H1 (cell line): ENCODE data around the gene APH1B. TPM values are rescaled to one million over a fixed set of nuclear protein-coding genes. Genes with fewer than 3 reads are reported as not detected.

Experiments used
- BRCA1 ChIP-seq: IDR thresholded peaks from 2 replicates; pipeline ENCODE4 v1.6.1; 2012; ENCODE audit warnings: low read depth, low read length, improper control_type of control experiment
- KDM1A ChIP-seq: fragments of 200-600, 300-600 bp; sonication (generic); IDR thresholded peaks from 2 replicates; pipeline ENCODE4 v1.7.1; 2016; ENCODE audit warnings: mild to moderate bottlenecking, low read length, borderline replicate concordance
- MAFK ChIP-seq: IDR thresholded peaks from 2 replicates; pipeline ENCODE4 v1.6.1; 2012; ENCODE audit warnings: low read depth, mild to moderate bottlenecking, improper control_type of control experiment, low read length
- MAX ChIP-seq: IDR thresholded peaks from 2 replicates; pipeline ENCODE4 v1.6.1; 2012; ENCODE audit warnings: inconsistent platforms
- TAF7 ChIP-seq: optimal IDR thresholded peaks from 2 replicates; pipeline ENCODE3; 2011; ENCODE audit warnings: low read depth, mild to moderate bottlenecking, inconsistent platforms, low read length, moderate library complexity, borderline replicate concordance
- TEAD4 ChIP-seq: IDR thresholded peaks from 2 replicates; pipeline ENCODE4 v1.6.1; 2012; ENCODE audit warnings: low read depth, low read length, inconsistent platforms, mixed read lengths
- polyA plus RNA-seq, 7 experiments: library from polyadenylated mRNA; depleted of rRNA in 3 of 7; stranded (reverse) in 5 of 7; unstranded in 2 of 7; fragments of >200 nt in 5 of 7; fragments of 200-250 nt in 2 of 7; gene quantifications; 1 replicate in 5 of 7; 2 replicates in 1 of 7; 4 replicates in 1 of 7; pipeline versions ENCODE4 v1.2.1 to v1.2.3, GENCODE V29; 2011 to 2013; ENCODE audit warnings: missing spikeins in 2 of 7, mixed read lengths in 2 of 7
- total RNA-seq: library from RNA; stranded (reverse); fragmentation: NEBNext Ultra II Directional; extraction: Animal tissue kit (Norgen Biotek cat#: 25700); gene quantifications from 2 replicates; pipeline ENCODE4 v1.2.1, GENCODE V29; 2021

The APH1B gene
- total and polyA plus RNA-seq, 2 of the 8 experiments (the other 6 are each of a cell fraction or from before 2014, with no cell fraction given) = 11.5 to 22.9 TPM

- TF ChIP-seq TEAD4 (no peak), MAFK (no peak), TAF7 (no peak), BRCA1 (no peak), KDM1A (no peak), MAX (no peak)
These were observed 72.2 kb downstream of the APH1B start (continued) for GRCh38 chr15:63349621-63350020.
